Activated B cell treated with CpG ODN at 0.5 μM for 24 hours (primary cell): ENCODE measurements around the gene TMEM63B. TPM values are rescaled to one million over a fixed set of nuclear protein-coding genes. Genes with fewer than 3 reads are reported as not detected.

Experiments used
- ATAC-seq: fragments of 200-7000 bp; cut with Tn5 transposase; one replicate; pipeline ENCODE4 v1.10.0; 2021; ENCODE audit warnings: low read depth, mild to moderate bottlenecking, moderate library complexity
- CTCF ChIA-PET: fragments of 350-600 bp; sonication (Branson Sonifier 250); formaldehyde crosslinking; loops from one replicate; lab custom pipeline; 2021; ENCODE audit warnings: antibody characterized with exemption; lab: Charles Lee
- POLR2A ChIA-PET: fragments of 350-600 bp; sonication (Branson Sonifier 250); formaldehyde crosslinking; loops from one replicate; lab custom pipeline; 2021; ENCODE audit warnings: antibody characterized with exemption; lab: Charles Lee
- DNase-seq: peaks from one replicate; pipeline ENCODE4 v3.0.0; 2022
- H3K27ac Mint-ChIP-seq: one replicate; pipeline ENCODE4 v1.8.0; 2020; ENCODE audit warnings: mixed read lengths
- H3K27me3 Mint-ChIP-seq: one replicate; pipeline ENCODE4 v1.8.0; 2021; ENCODE audit warnings: mixed read lengths
- H3K36me3 Mint-ChIP-seq: one replicate; pipeline ENCODE4 v1.8.0; 2021; ENCODE audit warnings: low read depth, mixed read lengths
- H3K4me1 Mint-ChIP-seq: one replicate; pipeline ENCODE4 v1.8.0; 2021; ENCODE audit warnings: mixed read lengths
- H3K4me3 Mint-ChIP-seq: one replicate; pipeline ENCODE4 v1.8.0; 2020; ENCODE audit warnings: mild to moderate bottlenecking, mixed read lengths
- H3K9me3 Mint-ChIP-seq: one replicate; pipeline ENCODE4 v1.8.0; 2020; ENCODE audit warnings: mixed read lengths
- CTCF ChIP-seq: fragments of 200-600 bp; IDR thresholded peaks from one replicate; pipeline ENCODE4 v1.8.0; 2022; ENCODE audit warnings: antibody characterized with exemption, mild to moderate bottlenecking
- intact Hi-C: fragments of 100-400 bp; cut with micrococcal nuclease; formaldehyde crosslinking; loops from one replicate; pipeline ENCODE4 v1.15.1; 2024
- total RNA-seq: library from RNA; stranded (reverse); gene quantifications from 2 replicates; pipeline ENCODE4 v1.2.3, GENCODE V29; 2022

TMEM63B gene
- total RNA-seq, 1 donor from 2014 or later, result 13.9 TPM

GRCh38 chr6:44202972-44203750 is 75.8 kb downstream of the TMEM63B start:
- H3K36me3 Mint-ChIP-seq, result no peaks in the 10 kb centered on the region
- H3K27me3 Mint-ChIP-seq, result peaks cover 5% of the 10 kb centered on the region
- intact Hi-C loops, result no loop called here
- H3K27ac Mint-ChIP-seq, result no peak overlapping the region
- ChIA-PET CTCF (no interaction called here), POLR2A (no interaction called here)
- no peaks in the 10 kb centered on the region for H3K4me1 Mint-ChIP-seq
- H3K9me3 Mint-ChIP-seq, result no peaks in the 10 kb centered on the region
- no peak for DNase-seq
- no peak overlapping the region for H3K4me3 Mint-ChIP-seq
- no peak for ATAC-seq
- no peak for TF ChIP-seq CTCF

- no peak for TF ChIP-seq CTCF
- ATAC-seq (no peak), DNase-seq (no peak)
- Mint-ChIP-seq H3K36me3 (no peaks in the 10 kb centered on the region), H3K27me3 (peaks cover 8% of the 10 kb centered on the region), H3K9me3 (no peaks in the 10 kb centered on the region), H3K4me1 (no peaks in the 10 kb centered on the region), H3K4me3 (no peak overlapping the region), H3K27ac (no peak overlapping the region)
- POLR2A ChIA-PET, result no interaction called here
- intact Hi-C loops, result no loop called here
- CTCF ChIA-PET, result no interaction called here
Measured at GRCh38 chr6:44203955-44204354, 76.6 kb downstream of the TMEM63B start.

Other genes with a start within 250 kb of the TMEM63B start
- gene MRPL14, start 102 bp upstream of the TMEM63B start, total RNA-seq, result 40.5 and 45.5 TPM in 2 replicates
- not detected in 2 replicates for gene CAPN11, start 31.3 kb downstream of the TMEM63B start, total RNA-seq
- not detected in 2 replicates for gene MYMX, start 89.4 kb downstream of the TMEM63B start, total RNA-seq
- gene SLC29A1, start 96.0 kb downstream of the TMEM63B start, total RNA-seq, result 15.0 and 17.3 TPM in 2 replicates
- 1,222 and 1,311 TPM in 2 replicates for gene HSP90AB1, start 119.5 kb downstream of the TMEM63B start, total RNA-seq
- 27.0 and 29.1 TPM in 2 replicates for gene SLC35B2, start 130.0 kb downstream of the TMEM63B start, total RNA-seq
- 94.7 and 99.2 TPM in 2 replicates for gene NFKBIE, start 138.0 kb downstream of the TMEM63B start, total RNA-seq
- gene TMEM151B, start 142.9 kb downstream of the TMEM63B start, total RNA-seq, result 0.10 TPM in 1 of 2 replicates, not detected in the other
- gene AARS2, start 185.8 kb downstream of the TMEM63B start, total RNA-seq, result 19.1 and 22.4 TPM in 2 replicates
- gene SPATS1, start 215.1 kb downstream of the TMEM63B start, total RNA-seq, result not detected in 2 replicates